ENCODE measurements around the gene SLC28A3.
"Not testable (repeated sequence)": the region's sequence is repeated elsewhere in the genome, so short reads cannot be mapped to it uniquely, and the experiment has no call there.

Gene SLC28A3, protein sequence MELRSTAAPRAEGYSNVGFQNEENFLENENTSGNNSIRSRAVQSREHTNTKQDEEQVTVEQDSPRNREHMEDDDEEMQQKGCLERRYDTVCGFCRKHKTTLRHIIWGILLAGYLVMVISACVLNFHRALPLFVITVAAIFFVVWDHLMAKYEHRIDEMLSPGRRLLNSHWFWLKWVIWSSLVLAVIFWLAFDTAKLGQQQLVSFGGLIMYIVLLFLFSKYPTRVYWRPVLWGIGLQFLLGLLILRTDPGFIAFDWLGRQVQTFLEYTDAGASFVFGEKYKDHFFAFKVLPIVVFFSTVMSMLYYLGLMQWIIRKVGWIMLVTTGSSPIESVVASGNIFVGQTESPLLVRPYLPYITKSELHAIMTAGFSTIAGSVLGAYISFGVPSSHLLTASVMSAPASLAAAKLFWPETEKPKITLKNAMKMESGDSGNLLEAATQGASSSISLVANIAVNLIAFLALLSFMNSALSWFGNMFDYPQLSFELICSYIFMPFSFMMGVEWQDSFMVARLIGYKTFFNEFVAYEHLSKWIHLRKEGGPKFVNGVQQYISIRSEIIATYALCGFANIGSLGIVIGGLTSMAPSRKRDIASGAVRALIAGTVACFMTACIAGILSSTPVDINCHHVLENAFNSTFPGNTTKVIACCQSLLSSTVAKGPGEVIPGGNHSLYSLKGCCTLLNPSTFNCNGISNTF

DNA sequence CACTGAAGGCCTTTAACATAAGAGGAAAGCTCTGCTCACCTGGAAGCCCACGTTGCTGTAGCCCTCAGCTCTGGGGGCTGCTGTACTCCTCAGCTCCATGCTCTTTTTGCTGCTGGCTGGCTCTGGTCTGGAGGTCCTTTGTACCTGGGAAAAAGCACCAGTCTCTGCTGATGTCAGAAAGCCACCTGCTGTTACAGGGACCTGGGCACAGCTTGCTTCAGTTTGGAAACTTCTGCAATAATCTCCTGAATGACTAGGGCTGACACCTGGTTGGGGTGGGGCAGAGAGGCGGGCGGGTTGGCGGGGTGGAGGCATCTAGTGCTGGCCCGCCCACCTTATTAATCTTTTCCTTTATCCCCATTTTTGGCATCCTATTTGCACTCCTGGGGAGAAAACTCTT is at the start of gene SLC28A3:
Gene SLC28A3, minus strand, starts transcription at position 224 of the 400 bp plus-strand sequence. Its CDS starts 125 bp downstream, at position 99.
- no peak for FAIRE-seq

- not testable (repeated sequence) for FAIRE-seq
These were observed 49.7 kb upstream of the SLC28A3 start for GRCh38 chr9:84390254-84390653.

- no peak for FAIRE-seq
These were observed 47.3 kb upstream of the SLC28A3 start for GRCh38 chr9:84387821-84388220.

DNA sequence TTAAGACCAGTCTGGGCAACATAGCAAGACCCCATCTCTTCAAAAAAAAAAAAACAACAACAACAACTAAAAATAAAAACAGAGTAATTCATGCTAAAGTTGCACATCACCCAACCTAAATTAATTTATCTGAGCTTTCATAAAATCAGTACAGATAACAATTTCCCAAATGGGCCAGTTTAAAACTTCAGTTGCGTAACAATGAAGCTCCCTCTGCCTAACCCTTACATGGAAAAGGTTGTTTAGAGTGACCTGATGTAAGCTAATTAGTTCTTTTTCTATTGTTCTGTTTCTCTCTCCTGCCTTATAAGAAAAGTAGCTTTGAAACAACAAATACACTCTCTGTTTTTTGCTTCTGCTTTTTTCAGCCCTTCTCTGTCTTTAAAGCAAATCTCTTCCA is 46.2 kb upstream of the SLC28A3 start:
- FAIRE-seq, result no peak

GRCh38 chr9:84385386-84386040 is 45.0 kb upstream of the SLC28A3 start:
- FAIRE-seq, result no peak

GRCh38 chr9:84384617-84385016 is 44.1 kb upstream of the SLC28A3 start:
- FAIRE-seq, result no peak

GRCh38 chr9:84383178-84383577 is 42.6 kb upstream of the SLC28A3 start:
- FAIRE-seq, result no peak

DNA sequence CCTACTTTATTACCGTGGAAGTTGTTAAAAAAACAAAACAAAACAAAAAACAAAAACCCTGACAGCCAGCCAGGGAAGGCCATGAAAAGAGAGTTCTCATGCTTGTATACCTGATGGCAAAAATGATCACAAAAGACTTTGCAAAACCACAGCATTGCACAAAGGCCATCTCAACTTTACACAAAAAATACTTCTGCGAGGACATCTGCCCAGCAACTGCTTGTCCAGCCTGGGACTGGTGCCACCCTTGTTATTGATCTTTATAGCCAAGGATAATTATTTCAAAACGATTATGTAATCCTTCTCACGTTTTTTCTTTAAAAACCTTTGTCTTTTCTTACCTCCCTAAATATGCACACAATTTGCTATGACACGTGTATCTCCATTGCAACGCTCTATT is 42.2 kb upstream of the SLC28A3 start:
- FAIRE-seq, result no peak

- no peak for FAIRE-seq
These were observed 41.0 kb upstream of the SLC28A3 start for GRCh38 chr9:84381508-84381907.

- FAIRE-seq, result no peak
These were observed 39.2 kb upstream of the SLC28A3 start for GRCh38 chr9:84379740-84380139.

DNA sequence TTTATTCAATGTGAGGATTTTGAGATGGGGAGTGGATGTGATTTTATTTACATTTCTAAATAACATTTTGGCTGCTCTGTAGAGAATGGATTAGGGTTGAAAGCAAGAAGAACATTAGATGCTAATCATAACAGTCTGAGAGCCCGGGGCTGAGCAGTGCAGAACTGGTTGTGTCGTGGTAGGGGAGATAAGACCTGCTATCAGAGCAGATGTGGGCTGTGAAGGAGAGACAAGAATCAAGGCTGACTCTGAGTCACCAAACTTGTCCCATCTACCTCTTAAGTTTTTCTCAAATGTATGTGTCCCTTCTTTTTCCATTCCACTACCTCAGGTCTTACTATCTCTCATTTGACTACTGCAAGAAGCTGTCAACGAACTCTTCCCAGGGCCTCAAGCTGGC is 35.4 kb upstream of the SLC28A3 start:
- FAIRE-seq, result no peak

DNA sequence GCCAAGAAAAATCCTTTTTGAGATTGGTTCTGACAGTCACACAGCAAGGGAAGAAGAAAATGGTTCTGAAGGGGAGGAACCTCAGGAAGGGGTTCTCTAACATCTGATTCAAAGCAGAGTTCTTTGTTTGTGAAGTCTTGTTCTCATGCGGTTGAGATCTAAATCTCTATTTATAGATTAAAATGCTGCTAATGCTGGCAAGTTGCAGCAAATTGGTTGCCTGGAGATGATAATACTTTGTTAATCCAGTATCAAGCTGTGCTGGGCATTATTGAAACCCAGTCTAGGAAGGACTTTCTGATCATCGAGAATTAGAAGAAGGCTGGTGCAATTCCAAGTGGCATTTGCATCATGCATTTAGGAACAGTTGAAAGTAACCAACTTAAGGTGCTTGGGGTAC is 34.0 kb upstream of the SLC28A3 start:
- FAIRE-seq, result no peak

GRCh38 chr9:84374013-84374412 is 33.5 kb upstream of the SLC28A3 start:
- FAIRE-seq, result no peak

GRCh38 chr9:84371737-84372136 is 31.2 kb upstream of the SLC28A3 start:
- no peak for FAIRE-seq

DNA sequence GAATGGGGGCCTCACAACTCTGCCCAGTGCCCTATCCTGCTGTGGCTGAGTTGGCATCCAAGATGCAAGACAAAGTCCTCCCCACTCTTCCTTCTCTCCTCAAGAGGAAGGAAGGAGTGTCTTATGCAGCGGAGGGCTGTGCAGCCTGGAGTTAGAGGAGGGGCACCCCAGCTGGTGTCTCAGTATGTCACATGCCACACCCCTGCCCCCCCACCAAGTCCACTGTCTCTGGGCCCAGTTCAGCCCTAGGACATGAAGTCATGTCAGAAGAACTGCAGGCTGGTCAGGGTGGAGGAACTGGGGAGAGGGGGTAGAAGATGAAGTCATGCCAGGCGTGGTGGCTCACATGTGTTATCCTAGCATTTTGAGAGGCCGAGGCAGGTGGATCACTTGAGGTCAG is 28.0 kb upstream of the SLC28A3 start:
- FAIRE-seq, result no peak

DNA sequence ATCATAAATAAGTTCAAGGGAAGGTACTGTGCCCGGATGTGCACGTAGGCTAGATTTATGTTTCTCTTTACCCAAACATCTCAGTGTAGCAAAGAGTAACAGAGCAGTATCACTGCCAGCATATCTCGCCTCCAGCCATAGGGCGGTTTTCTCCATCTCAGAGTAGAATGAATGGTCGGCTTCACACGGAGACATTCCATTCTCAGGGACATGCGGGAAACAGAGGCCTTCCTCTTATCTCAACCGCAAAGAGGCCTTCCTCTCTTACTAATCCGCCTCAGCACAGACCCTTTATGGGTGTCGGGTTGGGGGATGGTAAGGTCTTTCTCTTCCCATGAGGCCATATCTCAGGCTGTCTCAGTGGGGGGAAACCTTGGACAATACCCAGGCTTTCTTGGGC is 27.2 kb upstream of the SLC28A3 start:
- not testable (repeated sequence) for FAIRE-seq

- FAIRE-seq, result no peak
These were observed 26.1 kb upstream of the SLC28A3 start for GRCh38 chr9:84366683-84367082.

- FAIRE-seq, result not testable (repeated sequence)
These were observed 24.4 kb upstream of the SLC28A3 start for GRCh38 chr9:84364894-84365490.

DNA sequence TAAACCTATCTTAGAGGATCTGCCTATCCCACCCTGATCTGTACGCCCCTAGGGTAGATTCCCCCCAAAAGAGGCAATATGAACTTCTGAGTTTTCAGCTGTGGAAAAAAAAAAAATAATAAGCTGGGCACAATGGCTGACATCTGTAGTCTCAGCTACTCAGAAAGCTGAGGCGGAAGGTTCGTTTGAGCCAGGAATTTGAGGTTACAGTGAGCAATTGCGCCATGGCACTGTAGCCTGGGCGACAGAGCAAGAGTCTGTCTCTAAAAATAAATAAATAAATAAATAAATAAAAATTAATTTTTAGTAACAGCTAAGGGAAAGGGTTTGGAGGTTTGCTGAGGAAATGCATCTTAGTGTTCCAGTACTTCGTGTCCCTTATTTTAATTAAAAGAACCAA is 21.1 kb upstream of the SLC28A3 start:
- no peak for FAIRE-seq

DNA sequence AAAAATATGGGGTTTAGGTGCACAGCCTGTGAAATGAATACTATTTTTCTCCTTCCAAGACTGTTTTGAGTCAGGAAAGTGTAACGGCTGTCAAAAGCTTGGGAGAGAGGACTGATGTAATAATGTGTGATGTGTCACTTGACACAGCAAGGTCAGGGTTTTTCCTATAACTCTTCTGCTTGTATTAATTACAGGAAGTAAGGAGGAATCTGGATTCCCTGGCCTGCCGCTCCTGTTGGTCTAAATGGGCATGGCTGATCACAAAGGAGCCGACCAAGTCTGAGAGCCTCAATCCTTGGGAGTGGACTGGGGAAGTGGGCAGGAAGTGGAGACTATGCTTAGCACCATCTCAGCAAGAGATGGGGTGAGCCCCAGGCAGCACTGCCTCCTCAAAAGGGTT is 16.7 kb upstream of the SLC28A3 start:
- no peak for FAIRE-seq

GRCh38 chr9:84354035-84354434 is 13.5 kb upstream of the SLC28A3 start:
- no peak for FAIRE-seq

- no peak for FAIRE-seq
These were observed 9.1 kb upstream of the SLC28A3 start for GRCh38 chr9:84349671-84350070.

DNA sequence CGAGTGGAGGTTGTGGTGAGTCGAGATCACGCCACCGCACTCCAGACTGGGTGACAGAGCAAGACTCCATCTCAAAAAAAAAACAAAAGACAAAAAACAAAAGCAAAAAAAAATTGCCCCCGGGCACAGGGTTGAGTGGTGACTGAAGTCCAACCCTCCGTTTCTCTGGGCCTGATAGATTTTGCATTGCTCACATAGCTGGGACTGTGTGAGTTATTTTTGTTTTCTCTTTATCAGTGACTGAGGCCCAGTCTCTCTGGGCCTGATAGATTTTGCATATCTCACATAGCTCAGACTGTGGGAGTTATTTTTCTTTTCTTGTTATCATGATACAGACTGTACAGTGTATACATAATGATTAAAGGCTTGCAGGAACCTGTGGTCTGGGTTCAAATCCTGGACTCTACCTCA is 2.6 kb upstream of the SLC28A3 start:
- no peak for FAIRE-seq

Data from TTC549 (cell line).